Lower leg skin (tissue), 4 donors: Measurements from ENCODE around the gene MDFIC2. TPM values are rescaled to one million over a fixed set of nuclear protein-coding genes. Genes with fewer than 3 reads are reported as not detected.

Source experiments
- DNase-seq, 2 donors: peaks; one replicate each; pipeline ENCODE4 v3.0.0-alpha.2; 2019; ENCODE audit warnings: low spot score in 2 of 2
- H3K4me3 ChIP-seq: fragments of 200-600 bp; sonication (generic); 2 replicates; pipeline ENCODE4 v1.5.1; 2017; ENCODE audit warnings: mild to moderate bottlenecking, low read depth; ENCODE audit not compliant: poor library complexity, severe bottlenecking
- POLR2A ChIP-seq, 2 donors: fragments of 450-650 bp; IDR thresholded peaks; one replicate each; pipeline ENCODE4 v1.6.1; 2016 to 2017; ENCODE audit warnings: antibody characterized with exemption in 2 of 2, mild to moderate bottlenecking in 1 of 2, moderate library complexity in 1 of 2
- WGBS, 2 donors: methylation state at CpG; one replicate each; pipeline ENCODE4 v1.1.5; 2018; 5-methylcytosine and 5-hydroxymethylcytosine counted together
- intact Hi-C: fragments of 100-400 bp; cut with DNase I; formaldehyde crosslinking; loops from one replicate; pipeline ENCODE4 v1.15.0; 2023; ENCODE audit warnings: low total_unique reads
- total RNA-seq, 4 donors: library from RNA; depleted of rRNA; stranded (reverse); fragments of >200 nt; gene quantifications; one replicate each; pipeline ENCODE4 v1.1.0, GENCODE V29; 2016
- TF ChIP-seq, protein P1 (sequence below), 3 donors: fragments of 450-650 bp; IDR thresholded peaks; one replicate each; pipeline ENCODE4 v1.5.1; 2016; ENCODE audit warnings: antibody characterized with exemption in 3 of 3, mild to moderate bottlenecking in 3 of 3, moderate library complexity in 2 of 3

The MDFIC2 gene
- total RNA-seq, 4 donors from 2014 or later: not detected

DNA sequence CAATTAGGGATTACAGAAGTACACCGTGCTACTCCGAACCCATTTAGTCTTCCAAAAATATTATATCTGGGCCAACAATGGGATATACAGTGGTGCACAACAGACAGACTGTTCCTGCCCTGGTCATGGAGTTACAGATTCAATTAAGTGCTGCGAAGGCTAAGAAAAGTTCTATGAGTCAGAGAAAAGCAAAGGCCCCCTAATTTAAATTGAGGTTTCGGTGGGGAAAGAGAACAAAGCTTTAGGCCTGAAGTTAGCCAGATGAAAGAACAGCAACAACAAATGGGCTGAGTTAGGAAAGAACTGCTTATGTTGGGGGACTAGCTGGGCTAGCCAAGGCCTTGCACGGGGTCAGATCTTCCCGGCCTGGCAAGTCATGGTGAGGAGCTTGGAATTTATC, 131.8 kb downstream of the MDFIC2 start:
- TF ChIP-seq, protein P1, sequence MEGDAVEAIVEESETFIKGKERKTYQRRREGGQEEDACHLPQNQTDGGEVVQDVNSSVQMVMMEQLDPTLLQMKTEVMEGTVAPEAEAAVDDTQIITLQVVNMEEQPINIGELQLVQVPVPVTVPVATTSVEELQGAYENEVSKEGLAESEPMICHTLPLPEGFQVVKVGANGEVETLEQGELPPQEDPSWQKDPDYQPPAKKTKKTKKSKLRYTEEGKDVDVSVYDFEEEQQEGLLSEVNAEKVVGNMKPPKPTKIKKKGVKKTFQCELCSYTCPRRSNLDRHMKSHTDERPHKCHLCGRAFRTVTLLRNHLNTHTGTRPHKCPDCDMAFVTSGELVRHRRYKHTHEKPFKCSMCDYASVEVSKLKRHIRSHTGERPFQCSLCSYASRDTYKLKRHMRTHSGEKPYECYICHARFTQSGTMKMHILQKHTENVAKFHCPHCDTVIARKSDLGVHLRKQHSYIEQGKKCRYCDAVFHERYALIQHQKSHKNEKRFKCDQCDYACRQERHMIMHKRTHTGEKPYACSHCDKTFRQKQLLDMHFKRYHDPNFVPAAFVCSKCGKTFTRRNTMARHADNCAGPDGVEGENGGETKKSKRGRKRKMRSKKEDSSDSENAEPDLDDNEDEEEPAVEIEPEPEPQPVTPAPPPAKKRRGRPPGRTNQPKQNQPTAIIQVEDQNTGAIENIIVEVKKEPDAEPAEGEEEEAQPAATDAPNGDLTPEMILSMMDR (IDR thresholded peaks at IDR 0.05): no peak
- no peak for TF ChIP-seq POLR2A (IDR thresholded peaks at IDR 0.05)
- intact Hi-C loops: no loop called here
- 86% methylated on average over 6 of the region's 6 CpGs for WGBS, 2 donors
- DNase-seq: no peak
- no peak overlapping the region for H3K4me3 ChIP-seq

DNA sequence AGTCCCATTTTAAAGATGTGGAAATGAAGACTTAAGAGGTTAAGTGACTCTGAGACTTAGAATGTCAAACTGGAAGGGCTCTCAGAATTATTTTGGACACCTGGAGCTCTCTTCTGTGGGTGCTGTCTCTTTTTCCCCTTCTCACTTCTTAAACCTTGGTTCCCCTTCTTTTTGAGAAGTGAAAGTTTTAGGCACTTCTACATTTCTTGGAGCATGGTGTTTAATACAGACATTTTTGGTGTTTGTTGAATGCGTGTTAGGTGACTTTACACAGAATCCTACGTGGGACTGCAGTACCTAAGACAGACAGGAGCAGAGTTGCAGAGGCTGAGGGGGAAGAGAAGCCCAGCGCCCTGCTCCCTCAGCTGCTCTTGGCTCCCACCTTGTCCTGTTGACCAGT, 133.3 kb downstream of the MDFIC2 start:
- TF ChIP-seq POLR2A (IDR thresholded peaks at IDR 0.05): no peak
- TF ChIP-seq, protein P1 (IDR thresholded peaks at IDR 0.05): no peak
- no peak overlapping the region for H3K4me3 ChIP-seq
- DNase-seq: no peak
- intact Hi-C loops: loop anchor here (10.0 kb wide), 1 partner anchor 1794 kb away; no protein-coding TSS in a partner anchor
- 80 to 87% methylated on average over 3 of the region's 3 CpGs for WGBS, 2 donors

DNA sequence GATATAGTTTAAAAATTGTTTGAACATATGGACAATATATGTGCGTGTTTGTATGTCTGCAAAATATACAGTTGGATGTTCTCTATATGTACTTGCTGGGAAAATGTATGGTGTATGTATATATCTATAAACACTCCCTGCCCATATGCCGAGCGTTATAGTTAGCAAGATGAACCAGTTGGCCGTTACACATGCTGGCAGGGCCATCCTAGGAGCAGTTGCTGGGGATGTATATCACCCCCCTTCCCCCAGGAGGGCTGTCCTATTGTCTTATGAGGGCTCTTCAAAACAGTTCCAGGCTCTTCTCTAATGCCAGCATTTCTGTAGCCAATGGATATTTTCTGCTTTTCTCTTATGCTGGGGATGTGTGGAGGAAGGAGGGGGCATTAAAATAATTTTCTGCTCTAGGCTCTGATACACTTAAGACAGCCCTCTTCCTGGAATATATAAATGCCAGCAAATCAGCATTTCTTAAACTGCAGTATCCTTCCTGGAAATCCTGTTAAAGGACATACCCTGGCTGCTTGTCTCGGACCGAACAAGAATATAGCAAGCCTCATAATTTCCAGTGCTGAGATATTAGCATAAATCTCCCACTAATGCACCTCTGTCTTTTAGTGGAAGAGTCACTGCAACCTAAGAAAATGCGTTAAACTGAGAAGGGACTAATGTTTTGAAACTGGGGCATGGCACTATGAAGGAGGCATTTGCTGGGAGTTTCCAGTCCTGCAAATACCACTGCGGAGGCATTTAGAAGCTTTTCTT, 134.4 kb downstream of the MDFIC2 start:
- H3K4me3 ChIP-seq: no peak overlapping the region
- TF ChIP-seq, protein P1 (IDR thresholded peaks at IDR 0.05): no peak
- no peak for TF ChIP-seq POLR2A (IDR thresholded peaks at IDR 0.05)
- 68 to 70% methylated on average over 8 of the region's 8 CpGs for WGBS, 2 donors
- intact Hi-C loops: loop anchor here (10.0 kb wide), 1 partner anchor 1793 kb away; no protein-coding TSS in a partner anchor
- no peak for DNase-seq

DNA sequence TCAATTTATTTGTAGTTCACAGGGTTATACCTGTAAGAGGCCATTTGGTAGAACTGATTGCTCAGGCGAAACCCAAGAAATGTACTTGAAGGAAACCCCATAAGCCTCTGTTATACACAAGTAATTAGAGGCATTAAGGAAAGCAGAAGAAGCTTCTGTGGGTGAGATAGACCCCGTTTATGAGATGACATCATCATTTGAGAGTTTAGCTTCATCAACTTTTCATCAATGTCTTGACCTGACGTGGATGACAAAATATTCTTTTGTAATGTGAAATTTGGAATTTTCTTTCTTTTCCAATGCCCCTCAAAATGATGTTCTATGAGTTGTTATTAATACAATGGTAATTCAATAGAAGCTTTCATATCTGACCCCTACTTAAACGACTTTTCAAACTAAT, 136.2 kb downstream of the MDFIC2 start:
- intact Hi-C loops: loop anchor here (10.0 kb wide), 1 partner anchor 1791 kb away; no protein-coding TSS in a partner anchor
- no peak for TF ChIP-seq POLR2A (IDR thresholded peaks at IDR 0.05)
- TF ChIP-seq, protein P1 (IDR thresholded peaks at IDR 0.05): no peak
- 76 to 77% methylated on average over 4 of the region's 4 CpGs for WGBS, 2 donors
- no peak overlapping the region for H3K4me3 ChIP-seq
- no peak for DNase-seq

DNA sequence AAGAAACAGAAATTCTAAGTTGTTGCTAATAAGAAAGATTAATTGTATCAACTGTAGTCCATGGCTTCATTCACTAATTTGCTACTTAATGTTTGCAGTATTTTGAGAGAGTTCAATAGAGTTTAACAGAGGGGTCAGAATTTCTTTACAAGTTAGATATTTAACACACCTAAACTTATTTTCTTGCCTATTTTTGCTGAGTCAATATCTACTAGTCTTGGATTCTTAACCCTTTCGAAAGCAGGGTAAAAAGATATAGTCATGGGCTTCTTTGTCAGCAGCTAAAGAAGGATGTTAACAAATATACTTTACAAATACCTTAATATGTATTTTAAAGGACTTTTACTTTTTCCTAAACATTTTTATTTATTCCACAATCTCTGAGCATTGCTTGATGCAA, 155.6 kb downstream of the MDFIC2 start:
- DNase-seq: no peak
- no peak overlapping the region for H3K4me3 ChIP-seq
- TF ChIP-seq, protein P1 (IDR thresholded peaks at IDR 0.05): no peak
- TF ChIP-seq POLR2A (IDR thresholded peaks at IDR 0.05): no peak
- WGBS, 2 donors: 84 to 95% methylated on average over 1 of the region's 1 CpG
- intact Hi-C loops: no loop called here
